AG04450 (cell line): Measurements from ENCODE around the gene TSC22D1. TPM values are rescaled to one million over a fixed set of nuclear protein-coding genes. Genes with fewer than 3 reads are reported as not detected.

ENCODE experiments used
- CTCF ChIA-PET: fragments of 300-600, 350-600 bp; formaldehyde crosslinking; extraction: SDS; loops from one replicate; lab custom pipeline; 2022; ENCODE audit warnings: antibody characterized with exemption, inconsistent platforms; lab: Charles Lee
- POLR2A ChIA-PET: fragments of 350-600 bp; formaldehyde crosslinking; extraction: SDS; loops from one replicate; lab custom pipeline; 2021; ENCODE audit warnings: antibody characterized with exemption, inconsistent platforms; lab: Yijun Ruan, JAX
- DNase-seq: peaks from one replicate; pipeline ENCODE4 v3.0.0-alpha.2; 2011; ENCODE audit warnings: low read depth, low spot score
- H3K27ac ChIP-seq: one replicate; pipeline ENCODE4 v1.5.1; 2012; ENCODE audit warnings: low read depth, low read length, control low read depth
- H3K27me3 ChIP-seq: one replicate; pipeline ENCODE4 v1.6.0; 2012; ENCODE audit warnings: low read length; ENCODE audit not compliant: control insufficient read depth, insufficient read depth
- H3K4me3 ChIP-seq: 2 replicates; pipeline ENCODE4 v1.5.1; 2011; ENCODE audit warnings: mild to moderate bottlenecking, low read depth, low read length, control low read depth
- H3K9me3 ChIP-seq: 2 replicates; pipeline ENCODE4 v1.5.1; 2012; ENCODE audit warnings: low read length; ENCODE audit not compliant: control insufficient read depth, insufficient read depth
- CTCF ChIP-seq: IDR thresholded peaks from 2 replicates; pipeline ENCODE4 v1.5.1; 2011; ENCODE audit warnings: low read depth, low read length, control low read depth, inconsistent platforms
- polyA plus RNA-seq: library from polyadenylated mRNA; depleted of rRNA; stranded (reverse); fragments of >200 nt; gene quantifications from 2 replicates; pipeline ENCODE4 v1.2.3, GENCODE V29; 2011

Gene TSC22D1
- polyA plus RNA-seq, 1 experiment, result 77.3 TPM

DNA sequence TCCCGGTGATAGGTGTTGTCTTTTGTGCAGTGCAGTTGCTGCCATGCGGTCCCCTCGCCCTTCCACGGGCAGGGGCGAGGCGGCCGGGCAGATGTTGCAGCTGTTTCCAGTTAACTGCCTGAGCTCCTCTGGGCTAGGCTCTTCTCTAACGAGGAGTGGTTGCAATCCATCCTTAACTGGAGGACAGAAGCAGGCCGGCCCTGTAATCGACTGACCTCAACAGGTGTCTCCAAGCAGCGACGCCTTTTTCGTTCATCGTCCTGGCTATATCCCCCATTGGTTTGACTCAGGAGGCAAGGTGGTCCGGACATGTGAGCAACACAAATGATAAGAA, 1.9 kb upstream of the TSC22D1 start:
- no peaks in the 10 kb centered on the region; the same call in 1 of the 2 replicates for H3K9me3 ChIP-seq
- TF ChIP-seq CTCF, result no peak
- ChIA-PET POLR2A (interaction anchor here (0.7 kb wide), 1 partner anchor 1563 kb away, joined by 3 read pairs; no protein-coding TSS in a partner anchor), CTCF (no interaction called here)
- peak overlapping the region; percentile 83 for H3K4me3 ChIP-seq
- no peak for DNase-seq
- peak overlapping the region; percentile 100 for H3K27ac ChIP-seq
- H3K27me3 ChIP-seq, result no peaks in the 10 kb centered on the region

DNA sequence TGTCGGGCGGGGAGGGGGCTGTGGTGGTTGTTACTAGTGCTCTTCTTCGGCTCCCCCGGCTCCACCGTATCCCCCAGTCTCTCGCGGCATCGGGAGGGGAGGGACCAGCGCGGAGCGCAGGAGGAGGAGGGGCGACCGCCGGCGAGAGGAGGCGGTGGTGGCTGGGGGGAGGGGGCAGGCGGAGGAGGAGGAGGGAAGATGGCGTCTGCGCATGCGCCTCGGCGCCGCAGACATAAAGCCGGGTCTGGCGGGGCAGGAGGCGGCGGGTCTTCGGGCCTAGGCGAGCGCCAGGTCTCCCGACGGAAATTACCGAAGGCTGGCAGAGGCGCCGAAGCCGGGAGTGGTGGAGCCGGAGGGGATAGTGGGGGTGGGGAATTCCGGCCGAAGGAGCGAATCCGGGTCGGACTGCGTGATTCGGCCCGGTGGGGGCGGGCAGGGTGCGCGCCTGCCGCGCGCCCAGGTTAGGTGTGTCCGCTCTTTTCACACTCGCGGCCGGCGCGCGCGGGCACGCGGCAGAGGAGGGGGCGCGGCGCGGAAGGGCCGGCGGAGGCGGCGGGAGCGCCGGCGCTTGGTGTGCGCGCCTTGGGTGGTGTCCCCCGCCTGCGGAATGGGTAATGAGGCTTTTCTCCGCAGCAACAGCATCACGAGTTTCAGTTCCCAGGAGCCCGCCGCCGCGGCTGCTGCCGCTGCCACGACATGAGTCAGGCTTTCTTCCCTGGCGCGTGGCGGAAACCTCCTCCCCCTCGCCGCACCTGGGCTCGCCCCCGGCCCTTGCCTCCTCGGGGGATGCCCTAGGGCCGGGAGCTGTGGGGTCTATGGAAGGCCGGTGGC, 1.3 kb upstream of the TSC22D1 start:
- ChIA-PET POLR2A (interaction anchor here (0.7 kb wide), 1 partner anchor 1562 kb away, joined by 3 read pairs; no protein-coding TSS in a partner anchor), CTCF (no interaction called here)
- peak; percentile 92 for DNase-seq

DNA sequence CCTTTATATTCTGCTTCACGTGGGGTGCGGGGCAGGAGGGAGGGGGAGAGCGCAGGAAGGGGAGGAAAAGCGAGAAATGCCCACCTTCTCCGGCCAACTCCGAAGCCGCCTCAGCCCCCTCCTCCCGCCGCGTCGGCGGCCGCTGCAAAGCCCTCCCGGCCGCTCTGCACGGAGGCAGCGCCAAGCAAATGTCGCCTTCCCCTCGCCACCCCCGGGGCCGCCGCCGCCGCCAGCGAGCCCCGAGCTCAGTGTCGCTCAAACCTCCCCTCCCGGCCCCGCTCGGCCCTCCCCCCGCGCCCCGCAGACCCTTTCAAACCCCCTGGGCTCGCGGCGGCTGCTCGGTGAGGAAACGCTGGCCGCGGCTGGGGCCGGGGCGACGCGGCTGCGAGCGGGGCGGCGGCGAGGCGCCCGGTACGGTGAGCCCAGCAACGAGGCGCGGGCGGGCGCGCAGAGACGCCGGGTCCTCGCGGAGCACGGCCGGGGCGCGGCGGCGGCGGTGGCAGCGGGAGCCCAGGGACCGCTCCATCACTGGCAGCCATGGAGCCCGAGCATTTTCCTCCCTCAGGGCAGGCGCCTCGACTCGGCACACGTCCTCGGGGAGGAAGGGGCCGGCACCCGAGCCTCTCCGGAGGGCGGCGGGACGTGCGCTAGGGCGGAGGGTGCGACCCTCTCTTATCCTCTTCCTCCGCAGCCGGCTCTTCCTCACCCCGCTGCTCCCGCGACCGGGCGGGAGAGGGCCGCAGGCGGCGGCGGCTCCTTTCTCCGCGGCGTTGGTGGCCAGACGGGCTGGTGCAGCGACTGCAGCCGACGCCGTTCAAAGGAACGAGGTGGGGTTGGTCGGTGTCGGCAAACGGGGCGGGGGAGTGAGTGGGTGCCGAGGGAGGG, 463 bp upstream of the TSC22D1 start:
- POLR2A ChIA-PET, result interaction anchor here (1.0 kb wide), 1 partner anchor 11 kb away, joined by 5 read pairs; no protein-coding TSS in a partner anchor
- TF ChIP-seq CTCF, result no peak
- peak overlapping the region; percentile 83 for H3K4me3 ChIP-seq
- no peak for DNase-seq
- H3K9me3 ChIP-seq, result no peaks in the 10 kb centered on the region; the same call in 1 of the 2 replicates
- H3K27me3 ChIP-seq, result no peaks in the 10 kb centered on the region
- CTCF ChIA-PET, result interaction anchor here (1.2 to 1.3 kb wide), 2 partner anchors 393 to 397 kb away, joined by 3 to 4 read pairs; no protein-coding TSS in a partner anchor
- H3K27ac ChIP-seq, result peak overlapping the region; percentile 100

More for the DNA sequence above, 1.3 kb upstream of the TSC22D1 start:
- TF ChIP-seq CTCF, result no peak
- peak overlapping the region; percentile 83 for H3K4me3 ChIP-seq
- H3K27me3 ChIP-seq, result no peaks in the 10 kb centered on the region
- H3K9me3 ChIP-seq, result no peaks in the 10 kb centered on the region; the same call in 1 of the 2 replicates
- H3K27ac ChIP-seq, result peak overlapping the region; percentile 100

DNA sequence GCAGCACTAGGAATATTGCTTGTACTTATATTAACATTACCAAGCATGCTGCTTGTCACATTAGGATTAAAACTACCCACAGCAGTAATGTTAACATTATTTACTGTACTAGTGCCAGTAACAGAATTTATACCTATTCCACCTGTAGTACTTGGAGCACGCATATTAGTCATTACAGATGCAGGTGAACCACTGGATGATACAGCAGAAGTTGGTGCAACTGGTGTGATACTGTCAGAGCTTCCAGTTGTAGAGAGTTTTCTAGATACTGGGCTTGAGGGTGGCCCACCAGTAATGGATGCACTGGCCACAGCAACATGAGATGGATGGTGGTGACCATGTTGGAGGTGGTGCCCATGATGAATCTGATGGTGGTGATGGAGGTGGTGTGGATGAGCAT, 1.1 kb downstream of the TSC22D1 start:
- Histone ChIP-seq H3K4me3 (peak overlapping the region; percentile 83), H3K27ac (no peak overlapping the region), H3K9me3 (no peaks in the 10 kb centered on the region; the same call in 1 of the 2 replicates), H3K27me3 (no peaks in the 10 kb centered on the region)
- no peak for TF ChIP-seq CTCF
- ChIA-PET POLR2A (interaction anchor here (1.1 kb wide), 1 partner anchor 151 kb away, joined by 4 read pairs; no protein-coding TSS in a partner anchor), CTCF (interaction anchor here (1.4 kb wide), 1 partner anchor 11 kb away, joined by 3 read pairs; no protein-coding TSS in a partner anchor)
- DNase-seq, result no peak
